Cardiac septum (tissue), 1 donor: ENCODE measurements around the gene PDZD4. TPM values are rescaled to one million over a fixed set of nuclear protein-coding genes. Genes with fewer than 3 reads are reported as not detected.

ENCODE experiments used
- DNase-seq: peaks from one replicate; pipeline ENCODE4 v3.0.0-alpha.2; 2020; ENCODE audit warnings: low spot score
- intact Hi-C: fragments of 100-400 bp; cut with DNase I; formaldehyde crosslinking; loops from one replicate; pipeline ENCODE4 v1.14.0; 2022
- long read RNA-seq: library from polyadenylated mRNA; unstranded; transcript quantifications from one replicate; pipeline ENCODE4 v2.0.0, GENCODE V29; 2021
- total RNA-seq: library from RNA; stranded (reverse); fragmentation: NEBNext Ultra II Directional; extraction: Animal tissue kit (Norgen Biotek cat#: 25700); gene quantifications from one replicate; pipeline ENCODE4 v1.2.1, GENCODE V29; 2021
- donor health status: DM: no; HTN: no; CAD: no.

The PDZD4 gene
- 4.1 TPM for total RNA-seq
- long read RNA-seq, partial matches to known transcripts: 0 of 1 reads
- long read RNA-seq, other reads (novel, unspliced or antisense): 1 of 1 reads

- intact Hi-C loops: no loop called here
- DNase-seq: no peak
Measured at GRCh38 chrX:153829799-153830639, at the start of gene PDZD4. TSS of gene PDZD4 (minus strand) at chrX:153830544. CDS start at chrX:153830298, 246 bp downstream.

- no peak for DNase-seq
- intact Hi-C loops: no loop called here
Measured at GRCh38 chrX:153879741-153880439, 49.5 kb upstream of the PDZD4 start.

- DNase-seq: no peak
- intact Hi-C loops: no loop called here
Measured at GRCh38 chrX:153878969-153879653, 48.8 kb upstream of the PDZD4 start.

- intact Hi-C loops: no loop called here
- no peak for DNase-seq
Measured at GRCh38 chrX:153878345-153878744, 48.0 kb upstream of the PDZD4 start.

- DNase-seq: no peak
- intact Hi-C loops: no loop called here
Measured at GRCh38 chrX:153877571-153878261, 47.4 kb upstream of the PDZD4 start.

- intact Hi-C loops: no loop called here
Measured at GRCh38 chrX:153876112-153876491, 45.8 kb upstream of the PDZD4 start.

GRCh38 chrX:153875391-153876111 lies 45.2 kb upstream of the PDZD4 start:
- peak; percentile 82 for DNase-seq
- intact Hi-C loops: no loop called here

More at GRCh38 chrX:153876112-153876491, 45.8 kb upstream of the PDZD4 start:
- no peak for DNase-seq

- intact Hi-C loops: no loop called here
- DNase-seq: no peak
Measured at GRCh38 chrX:153874366-153875125, 44.2 kb upstream of the PDZD4 start.

- no peak for DNase-seq
- intact Hi-C loops: no loop called here
Measured at GRCh38 chrX:153874085-153874365, 43.7 kb upstream of the PDZD4 start.

- intact Hi-C loops: no loop called here
- no peak for DNase-seq
Measured at GRCh38 chrX:153873282-153874084, 43.1 kb upstream of the PDZD4 start.

GRCh38 chrX:153871946-153872878 lies 41.9 kb upstream of the PDZD4 start:
- intact Hi-C loops: no loop called here
- no peak for DNase-seq

- intact Hi-C loops: no loop called here
- DNase-seq: no peak
Measured at GRCh38 chrX:153871451-153871850, 41.1 kb upstream of the PDZD4 start.

- intact Hi-C loops: no loop called here
- peak; percentile 61 for DNase-seq
Measured at GRCh38 chrX:153870791-153871360, 40.5 kb upstream of the PDZD4 start.

- intact Hi-C loops: no loop called here
- DNase-seq: peak; percentile 63
Measured at GRCh38 chrX:153870288-153870690, 39.9 kb upstream of the PDZD4 start.

- peak; percentile 72 for DNase-seq
- intact Hi-C loops: no loop called here
Measured at GRCh38 chrX:153869473-153870287, 39.3 kb upstream of the PDZD4 start.
